Stimulated activated naive CD8-positive, alpha-beta T cell treated with anti-CD3 and anti-CD28 coated beads, Interleukin-15, Interleukin-2, amounts not matched to agents 100 ng/mL and 50 ng/mL, for 24 hours (primary cell): ENCODE results near the gene CCDC138.

Experiments used
- H3K27ac Mint-ChIP-seq: one replicate; pipeline ENCODE4 v1.8.0; 2021; ENCODE audit warnings: mild to moderate bottlenecking, mixed read lengths
- H3K27me3 Mint-ChIP-seq: one replicate; pipeline ENCODE4 v1.8.0; 2021; ENCODE audit warnings: mixed read lengths
- H3K36me3 Mint-ChIP-seq: one replicate; pipeline ENCODE4 v1.8.0; 2021; ENCODE audit warnings: low read depth, mixed read lengths
- H3K4me1 Mint-ChIP-seq: one replicate; pipeline ENCODE4 v1.8.0; 2021; ENCODE audit warnings: low read depth, mixed read lengths
- H3K4me3 Mint-ChIP-seq: one replicate; pipeline ENCODE4 v1.8.0; 2021; ENCODE audit warnings: mild to moderate bottlenecking, mixed read lengths
- H3K9me3 Mint-ChIP-seq: one replicate; pipeline ENCODE4 v1.8.0; 2021; ENCODE audit warnings: mixed read lengths

The CCDC138 gene

DNA sequence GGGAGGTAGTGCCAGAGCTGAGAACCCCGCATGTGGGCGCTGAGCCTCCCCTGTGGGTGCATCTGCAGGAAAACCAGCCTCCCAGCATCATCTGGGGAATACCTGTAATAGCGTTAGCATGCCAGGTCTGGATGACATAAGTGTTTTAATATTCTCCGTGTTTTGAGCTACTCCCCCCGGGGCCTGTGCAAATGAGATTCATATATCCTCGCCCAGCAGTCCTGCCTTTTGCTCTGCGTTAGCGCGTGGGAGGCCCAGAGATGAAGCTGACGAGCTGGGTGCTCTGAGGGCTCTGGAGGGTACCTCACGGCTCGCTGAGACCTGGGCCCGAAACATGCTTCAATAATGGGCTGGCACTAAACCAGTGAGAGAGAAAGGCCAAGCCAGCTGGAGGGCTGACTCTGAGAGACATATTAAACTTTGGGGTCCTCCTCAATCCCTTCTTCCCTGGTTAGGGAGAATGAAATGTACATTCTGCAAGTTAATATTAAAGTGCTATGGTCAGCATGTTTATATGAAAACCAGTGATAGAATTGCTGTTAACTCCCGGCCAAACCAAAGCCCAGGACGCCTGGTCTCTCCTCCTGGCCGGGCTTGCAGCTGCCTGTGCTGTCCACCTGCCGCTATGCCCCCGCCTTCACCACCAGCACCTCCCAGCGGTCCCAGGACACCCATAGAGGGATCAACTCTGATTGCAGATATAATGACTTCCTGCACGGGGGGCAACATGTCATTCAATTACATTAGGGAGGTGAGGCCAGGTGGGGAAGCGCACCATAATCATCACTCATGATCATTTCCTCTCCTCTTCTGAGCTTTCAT lies 125.4 kb downstream of the CCDC138 start:
- Mint-ChIP-seq H3K4me3 (no peak overlapping the region), H3K27ac (no peak overlapping the region), H3K9me3 (no peaks in the 10 kb centered on the region), H3K4me1 (no peaks in the 10 kb centered on the region), H3K36me3 (no peaks in the 10 kb centered on the region), H3K27me3 (no peaks in the 10 kb centered on the region)

DNA sequence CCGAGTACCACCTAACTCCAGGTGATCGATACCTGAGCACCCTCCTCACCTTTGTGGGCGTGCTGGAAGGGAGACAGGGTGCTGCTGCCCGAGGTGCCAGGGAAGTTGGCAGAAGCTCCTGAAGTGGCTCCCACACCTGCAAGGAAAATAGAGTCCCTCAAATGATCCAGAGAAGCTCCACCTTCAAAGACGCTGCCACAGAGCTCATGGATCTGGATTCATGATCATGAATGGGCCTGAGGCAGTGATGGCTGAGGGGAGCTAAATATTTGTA lies 126.0 kb downstream of the CCDC138 start:
- H3K36me3 Mint-ChIP-seq: no peaks in the 10 kb centered on the region
- no peaks in the 10 kb centered on the region for H3K27me3 Mint-ChIP-seq
- H3K4me3 Mint-ChIP-seq: no peak overlapping the region
- no peak overlapping the region for H3K27ac Mint-ChIP-seq
- no peaks in the 10 kb centered on the region for H3K9me3 Mint-ChIP-seq
- H3K4me1 Mint-ChIP-seq: no peaks in the 10 kb centered on the region

DNA sequence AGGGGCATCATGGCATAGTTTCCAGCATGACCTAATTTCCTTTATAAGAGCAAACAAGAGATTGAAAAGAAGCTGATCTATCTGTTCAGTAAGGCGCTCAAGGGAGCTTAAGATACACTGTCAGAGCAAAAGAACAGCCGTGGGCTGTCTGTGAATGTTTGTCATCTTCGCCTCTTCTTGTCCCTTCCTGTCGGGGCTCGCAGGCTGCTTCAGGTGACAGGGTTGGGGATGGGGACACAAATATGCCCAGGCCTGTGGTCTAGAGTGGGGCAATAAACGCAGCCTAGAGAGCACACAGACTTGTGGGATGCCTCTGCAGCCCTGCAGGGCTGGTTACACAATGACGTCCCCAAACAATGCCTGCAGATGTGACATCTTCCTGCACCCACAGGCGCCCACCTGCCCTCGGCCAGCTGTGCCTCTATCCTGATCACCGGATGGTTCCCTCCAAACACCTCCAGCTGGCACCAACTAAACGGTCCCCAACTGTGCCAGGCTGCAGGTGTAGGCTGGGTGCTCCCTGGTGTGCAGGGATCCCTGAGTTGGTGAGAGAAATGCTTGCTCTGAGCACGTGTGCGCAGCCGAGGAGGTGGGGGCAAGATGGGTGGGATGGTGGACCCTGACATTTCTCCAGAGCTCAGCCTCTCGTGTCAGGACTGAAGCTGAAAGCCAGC lies 129.7 kb downstream of the CCDC138 start:
- no peaks in the 10 kb centered on the region for H3K27me3 Mint-ChIP-seq
- no peaks in the 10 kb centered on the region for H3K9me3 Mint-ChIP-seq
- H3K36me3 Mint-ChIP-seq: no peaks in the 10 kb centered on the region
- H3K4me1 Mint-ChIP-seq: no peaks in the 10 kb centered on the region
- no peak overlapping the region for H3K4me3 Mint-ChIP-seq
- H3K27ac Mint-ChIP-seq: no peak overlapping the region

DNA sequence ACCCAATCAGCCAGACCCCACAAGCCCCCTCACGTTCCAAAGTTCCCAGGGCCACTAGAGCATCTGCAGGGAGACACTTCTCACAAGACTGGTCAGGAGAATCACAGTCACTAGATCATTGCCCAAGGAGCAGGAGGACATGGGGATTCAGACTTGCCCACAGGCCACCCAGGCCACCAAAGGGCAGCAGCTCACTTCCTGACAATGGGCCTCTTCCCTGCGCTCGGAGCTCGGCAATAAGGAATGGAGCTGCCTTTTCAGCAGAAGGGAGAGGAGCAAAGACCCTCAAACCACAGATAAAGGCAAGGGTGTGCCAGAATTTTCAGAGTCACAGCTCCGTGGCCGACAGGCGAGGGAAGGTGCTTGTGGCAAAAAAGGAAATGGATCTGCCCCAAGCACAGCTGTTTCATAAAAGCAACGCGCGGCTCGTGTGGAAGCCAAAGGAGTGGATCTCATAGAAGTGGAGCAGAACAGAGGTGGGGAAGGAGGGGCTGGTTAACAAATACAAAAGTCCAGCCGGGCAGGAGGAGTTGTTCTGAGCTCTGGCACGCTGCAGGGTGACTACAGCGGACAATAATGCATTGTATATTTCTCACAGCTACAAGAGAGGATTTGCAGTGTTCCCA lies 130.3 kb downstream of the CCDC138 start:
- Mint-ChIP-seq H3K4me1 (no peaks in the 10 kb centered on the region), H3K27me3 (no peaks in the 10 kb centered on the region), H3K27ac (no peak overlapping the region), H3K9me3 (no peaks in the 10 kb centered on the region), H3K4me3 (no peak overlapping the region), H3K36me3 (no peaks in the 10 kb centered on the region)

DNA sequence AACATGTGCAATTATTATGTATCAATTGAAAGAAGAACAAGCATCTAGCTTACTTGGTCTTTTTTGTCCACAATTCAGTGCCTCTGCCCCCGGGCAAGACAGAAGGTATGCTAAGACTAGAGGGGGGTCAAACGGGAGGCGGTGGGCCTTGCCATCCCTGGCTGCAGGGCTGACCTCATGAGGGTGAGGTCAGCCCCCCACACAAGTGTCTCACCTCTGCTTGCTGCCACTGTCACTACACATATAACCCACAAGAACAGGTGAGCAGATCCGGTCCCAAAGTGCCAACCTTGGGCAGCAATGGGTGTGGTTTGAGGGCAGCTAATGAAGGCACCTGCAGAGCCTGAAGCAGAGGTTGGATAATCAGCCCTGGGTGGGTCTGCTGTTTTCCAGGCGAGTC lies 131.0 kb downstream of the CCDC138 start:
- Mint-ChIP-seq H3K4me1 (no peaks in the 10 kb centered on the region), H3K4me3 (no peak overlapping the region), H3K27me3 (no peaks in the 10 kb centered on the region), H3K36me3 (no peaks in the 10 kb centered on the region), H3K27ac (no peak overlapping the region), H3K9me3 (no peaks in the 10 kb centered on the region)

DNA sequence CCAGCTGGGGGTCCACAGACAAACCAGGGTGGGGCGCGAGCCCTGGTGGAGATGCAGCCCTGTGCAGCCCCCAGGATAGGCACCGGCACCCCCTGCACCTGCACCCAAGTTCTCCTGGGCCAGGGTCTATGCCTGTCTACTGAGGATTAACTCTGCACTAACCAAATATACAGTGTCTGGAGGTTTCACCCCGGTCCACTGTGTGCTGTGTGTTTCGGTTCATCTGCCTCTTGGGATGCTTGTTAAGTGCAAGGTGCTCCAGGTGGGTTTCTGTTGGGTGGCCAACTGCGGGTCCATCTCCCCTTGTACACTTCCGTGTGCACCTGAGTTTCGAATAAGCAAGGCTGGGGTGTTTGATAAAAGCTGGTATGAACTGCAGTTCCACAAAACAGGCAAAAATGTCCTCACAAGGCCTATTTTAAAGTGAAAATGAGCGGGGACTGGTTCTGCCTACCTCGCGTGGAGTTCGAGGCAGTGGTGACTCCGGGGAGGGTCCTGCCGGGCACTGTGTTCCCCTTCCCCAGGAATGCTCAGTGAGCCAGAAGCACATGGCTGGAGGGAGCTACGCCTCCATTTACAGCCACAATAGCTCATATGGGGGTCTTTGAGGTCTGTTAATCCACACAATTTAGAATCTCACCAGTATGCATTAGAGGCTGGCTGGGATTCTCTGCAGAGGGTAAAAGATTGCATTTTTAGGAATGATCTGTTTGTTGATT lies 131.7 kb downstream of the CCDC138 start:
- Mint-ChIP-seq H3K4me3 (no peak overlapping the region), H3K4me1 (no peaks in the 10 kb centered on the region), H3K27me3 (no peaks in the 10 kb centered on the region), H3K36me3 (no peaks in the 10 kb centered on the region), H3K9me3 (no peaks in the 10 kb centered on the region), H3K27ac (no peak overlapping the region)

DNA sequence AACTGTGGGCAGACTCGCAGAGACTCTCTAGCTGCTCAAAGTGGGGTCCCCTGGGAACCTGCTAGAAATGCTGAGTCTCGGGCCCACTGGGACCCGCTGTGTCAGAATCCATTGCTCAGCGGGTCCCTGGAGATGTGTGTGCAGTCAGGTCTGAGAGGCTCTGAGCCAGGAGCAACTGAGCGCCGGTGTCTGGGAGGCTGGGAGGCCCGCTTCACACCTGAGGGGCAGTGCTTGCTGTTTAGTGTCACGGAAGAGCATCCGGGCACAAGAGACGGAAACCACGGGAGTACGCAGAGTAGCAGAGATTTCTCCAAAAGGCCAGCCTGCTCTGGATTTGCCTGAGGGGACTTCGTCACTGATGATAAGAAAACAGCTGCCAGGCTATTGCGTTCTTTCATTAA lies 132.4 kb downstream of the CCDC138 start:
- no peaks in the 10 kb centered on the region for H3K9me3 Mint-ChIP-seq

DNA sequence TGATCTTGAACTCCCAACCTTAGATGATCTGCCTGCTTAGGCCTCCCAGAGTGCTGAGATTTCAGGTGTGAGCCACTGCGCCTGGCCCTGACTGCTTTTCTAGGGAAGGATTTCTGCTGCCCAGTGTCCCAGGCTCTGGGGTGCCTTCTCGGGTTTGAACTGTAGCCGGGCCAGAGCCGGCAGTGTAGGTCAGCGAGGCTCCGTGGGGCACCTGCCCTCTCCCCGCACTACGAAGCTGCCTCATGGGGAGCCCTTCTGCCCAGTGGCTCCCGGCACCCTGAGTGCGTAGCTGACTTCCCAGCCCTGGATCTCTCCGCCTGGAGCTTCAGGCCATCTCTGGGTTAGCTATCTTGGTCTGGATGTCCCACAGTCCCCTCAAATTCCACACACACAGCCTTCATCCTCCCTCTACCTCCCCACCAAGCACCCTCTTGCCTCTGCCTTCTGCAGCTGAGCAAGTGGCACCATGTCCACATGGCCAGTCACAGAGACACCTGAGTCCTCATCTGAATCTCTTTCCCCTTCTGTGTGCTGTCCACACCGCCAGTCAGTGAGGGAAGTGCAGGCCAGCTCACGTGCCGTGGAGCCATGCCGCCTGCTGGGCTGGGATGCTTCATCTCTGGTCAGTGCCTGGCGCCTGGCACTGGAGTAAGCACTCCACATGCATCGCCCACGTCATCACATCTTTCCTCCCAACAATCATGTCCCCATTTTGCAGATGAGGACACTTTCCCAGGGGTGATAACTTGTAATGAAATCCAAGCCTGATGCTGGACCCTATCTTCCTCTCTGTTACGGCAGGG lies 133.2 kb downstream of the CCDC138 start:
- Mint-ChIP-seq H3K4me3 (no peak overlapping the region), H3K36me3 (no peaks in the 10 kb centered on the region), H3K27me3 (no peaks in the 10 kb centered on the region), H3K4me1 (no peaks in the 10 kb centered on the region), H3K27ac (no peak overlapping the region), H3K9me3 (no peaks in the 10 kb centered on the region)

More for the DNA sequence above, 132.4 kb downstream of the CCDC138 start:
- H3K36me3 Mint-ChIP-seq: no peaks in the 10 kb centered on the region
- no peak overlapping the region for H3K27ac Mint-ChIP-seq
- H3K27me3 Mint-ChIP-seq: no peaks in the 10 kb centered on the region
- H3K4me3 Mint-ChIP-seq: no peak overlapping the region
- no peaks in the 10 kb centered on the region for H3K4me1 Mint-ChIP-seq

DNA sequence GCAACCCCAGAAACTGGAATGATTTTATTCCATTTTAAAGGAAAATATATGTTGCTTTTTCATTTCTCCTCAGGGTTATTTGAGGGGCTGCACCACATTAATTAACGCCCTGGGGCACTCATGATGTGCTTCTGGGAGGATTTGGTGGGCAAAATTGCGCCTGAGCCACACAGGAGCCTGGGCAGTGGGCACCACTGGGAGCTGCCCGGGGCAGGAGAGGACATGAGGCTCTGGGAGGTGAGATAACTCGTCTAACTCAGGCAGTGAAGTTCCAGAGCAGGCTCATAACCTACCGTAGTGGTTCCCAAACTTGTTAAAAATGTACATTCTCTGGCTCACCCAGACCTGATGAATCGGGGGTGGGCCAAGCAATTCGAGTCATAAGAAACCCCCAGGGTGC lies 134.1 kb downstream of the CCDC138 start:
- no peaks in the 10 kb centered on the region for H3K4me1 Mint-ChIP-seq
- no peak overlapping the region for H3K27ac Mint-ChIP-seq
- H3K4me3 Mint-ChIP-seq: no peak overlapping the region
- no peaks in the 10 kb centered on the region for H3K27me3 Mint-ChIP-seq
- H3K9me3 Mint-ChIP-seq: no peaks in the 10 kb centered on the region
- no peaks in the 10 kb centered on the region for H3K36me3 Mint-ChIP-seq

DNA sequence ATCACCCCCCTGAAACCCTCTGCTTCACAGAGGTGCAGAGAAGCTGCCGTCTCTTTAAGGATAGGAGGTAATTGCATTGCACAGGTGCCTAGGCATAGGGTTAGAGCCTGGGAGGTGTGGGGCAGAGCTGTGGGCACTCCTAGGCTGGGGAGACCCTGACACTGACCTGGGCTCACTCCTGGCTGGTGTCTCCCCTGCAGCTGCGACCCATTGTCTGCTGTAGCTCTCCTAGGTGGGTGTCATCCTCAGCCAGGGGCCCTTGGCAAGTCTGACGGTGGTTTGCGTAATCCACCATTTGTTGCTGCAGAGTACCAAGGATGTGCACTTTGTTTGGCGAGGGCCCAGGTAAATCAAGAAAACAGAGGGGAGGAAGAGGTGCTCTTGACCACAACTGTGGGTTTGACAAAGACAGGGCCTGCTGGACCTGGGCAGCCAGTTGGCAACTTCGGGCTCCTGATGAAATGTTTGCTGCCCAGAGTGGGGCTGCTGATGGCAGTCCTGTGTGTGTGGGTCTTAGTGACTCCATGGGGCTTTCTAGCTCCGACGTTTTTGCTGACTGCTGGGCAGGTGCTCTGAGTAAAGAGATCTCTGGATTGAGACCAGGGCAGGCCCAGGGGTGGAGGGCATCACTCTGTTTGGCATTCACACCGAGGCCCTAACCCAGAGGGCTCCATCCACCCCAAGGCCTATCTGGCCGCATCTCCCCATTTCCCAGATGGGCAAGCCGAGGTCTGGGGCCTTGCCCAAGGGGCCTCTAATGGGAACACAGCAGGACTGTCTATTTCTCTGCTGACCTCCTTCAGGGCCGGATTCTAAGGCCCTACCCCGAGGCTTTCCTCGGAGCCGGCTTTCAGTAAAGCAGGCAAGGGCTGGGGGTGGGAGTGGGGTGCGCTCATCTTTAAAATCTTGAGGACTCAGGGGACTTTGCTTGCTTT lies 134.8 kb downstream of the CCDC138 start:
- no peaks in the 10 kb centered on the region for H3K36me3 Mint-ChIP-seq

DNA sequence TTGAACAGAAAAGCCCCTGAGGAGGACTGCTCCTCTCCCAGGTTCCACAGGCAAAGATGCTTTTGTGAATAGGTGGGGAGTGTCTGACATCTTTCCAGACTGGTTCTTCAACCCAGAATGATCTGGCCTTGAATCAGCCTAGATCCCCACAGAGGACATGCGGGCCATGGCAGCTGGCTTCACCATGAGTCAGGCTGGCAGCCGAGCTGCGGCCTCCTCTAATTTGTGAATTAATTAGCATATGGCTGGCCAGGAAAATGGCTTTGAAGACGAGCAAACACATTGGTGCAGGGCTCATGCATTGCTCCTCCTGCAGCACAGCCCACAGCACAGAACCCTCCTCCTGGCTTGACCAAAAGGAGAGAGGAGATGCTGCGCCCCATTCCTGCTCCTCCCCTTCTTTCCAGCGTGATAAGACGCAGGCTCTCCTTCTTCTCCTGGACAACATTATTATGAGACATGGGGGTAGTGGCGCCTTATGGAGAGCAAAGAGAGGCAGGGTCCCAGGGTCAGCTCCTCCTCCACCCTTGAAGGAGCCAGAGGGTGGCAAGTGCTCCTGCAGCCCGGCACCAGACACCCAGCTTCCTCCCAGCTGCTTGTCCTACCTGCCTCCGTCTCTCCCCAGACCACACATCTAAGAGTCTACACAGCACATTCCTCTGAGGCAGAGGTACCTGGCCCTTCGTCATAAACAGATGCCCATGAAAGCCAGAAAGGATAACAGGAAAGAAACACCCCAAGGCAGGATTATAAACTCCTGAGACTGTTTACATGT lies 135.8 kb downstream of the CCDC138 start:
- no peaks in the 10 kb centered on the region for H3K4me1 Mint-ChIP-seq
- no peaks in the 10 kb centered on the region for H3K36me3 Mint-ChIP-seq
- H3K27me3 Mint-ChIP-seq: no peaks in the 10 kb centered on the region
- H3K9me3 Mint-ChIP-seq: no peaks in the 10 kb centered on the region
- no peak overlapping the region for H3K4me3 Mint-ChIP-seq
- H3K27ac Mint-ChIP-seq: no peak overlapping the region

More for the DNA sequence above, 134.8 kb downstream of the CCDC138 start:
- Mint-ChIP-seq H3K9me3 (no peaks in the 10 kb centered on the region), H3K4me3 (no peak overlapping the region), H3K4me1 (no peaks in the 10 kb centered on the region), H3K27ac (no peak overlapping the region), H3K27me3 (no peaks in the 10 kb centered on the region)

DNA sequence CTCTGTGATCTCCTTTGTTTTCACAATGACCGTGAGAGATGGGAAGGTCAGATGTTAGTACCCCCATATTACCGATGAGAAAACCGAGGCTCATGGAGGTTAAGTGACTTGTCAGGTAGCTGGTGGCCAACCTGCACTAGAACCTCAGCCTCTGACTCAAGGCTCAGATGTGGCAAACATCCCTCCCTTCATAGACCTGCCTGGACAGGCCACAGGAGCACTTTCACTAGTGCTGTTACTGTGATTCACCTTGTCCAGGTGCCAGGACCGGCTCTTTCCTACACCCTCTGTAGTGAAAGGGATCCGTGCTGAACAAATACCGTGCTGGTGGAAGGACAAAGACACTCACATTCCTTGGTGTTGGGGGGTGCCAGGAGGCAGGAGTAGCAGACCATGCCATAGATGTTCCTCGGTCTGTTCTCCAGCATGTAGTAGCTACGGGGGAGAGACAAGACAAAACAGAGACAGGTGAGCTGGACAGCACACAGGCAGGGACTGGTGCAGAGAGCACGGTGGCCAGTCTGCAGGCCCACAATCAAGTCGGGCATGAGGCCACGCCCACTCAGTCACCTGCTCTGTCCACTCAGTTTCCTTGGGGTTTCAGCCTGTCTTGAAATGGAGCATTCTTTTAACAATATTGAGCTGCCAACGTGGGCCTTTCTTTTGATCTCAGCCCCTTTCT lies 136.6 kb downstream of the CCDC138 start:
- Mint-ChIP-seq H3K9me3 (no peaks in the 10 kb centered on the region), H3K27ac (no peak overlapping the region), H3K27me3 (no peaks in the 10 kb centered on the region), H3K4me3 (no peak overlapping the region), H3K36me3 (no peaks in the 10 kb centered on the region), H3K4me1 (no peaks in the 10 kb centered on the region)
